ENCODE results near the gene OMA1.

The OMA1 gene

GRCh38 chr1:58431901-58432620 lies 114.5 kb downstream of the OMA1 start:
- no peak for DNase-seq (ENCODE audit: low spot score)

All from NAMALWA (cell line).